ENCODE results near the gene FXR1. TPM values are rescaled to one million over a fixed set of nuclear protein-coding genes. Genes with fewer than 3 reads are reported as not detected.
"Not testable (repeated sequence)": the region's sequence is repeated elsewhere in the genome, so short reads cannot be mapped to it uniquely, and the experiment has no call there.

Gene FXR1
- total RNA-seq, 1 experiment from 2014 or later: 219 TPM

DNA sequence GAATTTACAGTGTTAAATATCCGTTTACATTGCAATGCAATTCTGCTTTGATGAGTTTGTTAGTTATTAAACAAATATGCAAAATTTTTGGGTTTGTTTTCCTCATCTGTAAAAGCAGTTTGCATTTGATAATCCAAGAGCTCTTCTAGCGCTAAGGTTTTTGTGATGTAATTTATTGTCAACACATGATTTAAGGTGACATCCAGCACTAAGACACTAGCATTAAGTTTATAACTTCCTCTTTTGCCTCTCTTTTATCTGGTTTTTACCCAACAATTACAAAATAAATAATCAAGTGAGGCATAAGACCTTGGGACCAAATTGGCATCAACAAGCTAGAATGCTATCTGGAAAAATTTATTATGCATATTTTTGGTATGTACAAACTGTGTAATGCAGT is 78.0 kb downstream of the FXR1 start:
- H3K9me3 ChIP-seq (ENCODE audit: low read depth, low read length, poor library complexity, severe bottlenecking): no peaks in the 10 kb centered on the region
- no peak overlapping the region for H3K27ac ChIP-seq (ENCODE audit: low read depth, low read length, poor library complexity, severe bottlenecking)
- H3K4me3 ChIP-seq (ENCODE audit: low read depth, low read length, poor library complexity, severe bottlenecking): peak overlapping the region; percentile 69
- H3K4me1 ChIP-seq (ENCODE audit: insufficient read depth, low read length, poor library complexity, severe bottlenecking): peaks cover 3% of the 10 kb centered on the region
- peaks cover 30% of the 10 kb centered on the region for H3K27me3 ChIP-seq (replicated peaks; ENCODE audit: insufficient read depth, low read depth, low read length, poor library complexity)
- ChIA-PET CTCF (no interaction called here), POLR2A (ENCODE audit: low non-redundant PET) (no interaction called here)
- H3K36me3 ChIP-seq (ENCODE audit: insufficient read depth, low read length, poor library complexity, severe bottlenecking): peaks cover 6% of the 10 kb centered on the region
- no peak for TF ChIP-seq EZH2 (IDR thresholded peaks at IDR 0.05; ENCODE audit: borderline replicate concordance, low read depth, low read length, poor library complexity, severe bottlenecking)
- TF ChIP-seq, protein P1, sequence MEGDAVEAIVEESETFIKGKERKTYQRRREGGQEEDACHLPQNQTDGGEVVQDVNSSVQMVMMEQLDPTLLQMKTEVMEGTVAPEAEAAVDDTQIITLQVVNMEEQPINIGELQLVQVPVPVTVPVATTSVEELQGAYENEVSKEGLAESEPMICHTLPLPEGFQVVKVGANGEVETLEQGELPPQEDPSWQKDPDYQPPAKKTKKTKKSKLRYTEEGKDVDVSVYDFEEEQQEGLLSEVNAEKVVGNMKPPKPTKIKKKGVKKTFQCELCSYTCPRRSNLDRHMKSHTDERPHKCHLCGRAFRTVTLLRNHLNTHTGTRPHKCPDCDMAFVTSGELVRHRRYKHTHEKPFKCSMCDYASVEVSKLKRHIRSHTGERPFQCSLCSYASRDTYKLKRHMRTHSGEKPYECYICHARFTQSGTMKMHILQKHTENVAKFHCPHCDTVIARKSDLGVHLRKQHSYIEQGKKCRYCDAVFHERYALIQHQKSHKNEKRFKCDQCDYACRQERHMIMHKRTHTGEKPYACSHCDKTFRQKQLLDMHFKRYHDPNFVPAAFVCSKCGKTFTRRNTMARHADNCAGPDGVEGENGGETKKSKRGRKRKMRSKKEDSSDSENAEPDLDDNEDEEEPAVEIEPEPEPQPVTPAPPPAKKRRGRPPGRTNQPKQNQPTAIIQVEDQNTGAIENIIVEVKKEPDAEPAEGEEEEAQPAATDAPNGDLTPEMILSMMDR (conservative IDR thresholded peaks at IDR 0.05; ENCODE audit: low read depth, low read length): no peak
- no peak for DNase-seq (ENCODE audit: low spot score)
- no TSS peak for BruUV-seq (replicated peaks)
- intact Hi-C loops (cut with micrococcal nuclease; ENCODE audit: unreplicated experiment): no loop called here

- POLR2A ChIA-PET (ENCODE audit: low non-redundant PET): no interaction called here
- no peak for DNase-seq (ENCODE audit: low spot score)
- Histone ChIP-seq H3K27me3 (replicated peaks; ENCODE audit: insufficient read depth, low read depth, low read length, poor library complexity) (peaks cover 40% of the 10 kb centered on the region), H3K4me3 (ENCODE audit: low read depth, low read length, poor library complexity, severe bottlenecking) (no peak overlapping the region), H3K27ac (ENCODE audit: low read depth, low read length, poor library complexity, severe bottlenecking) (no peak overlapping the region), H3K36me3 (ENCODE audit: insufficient read depth, low read length, poor library complexity, severe bottlenecking) (no peaks in the 10 kb centered on the region), H3K9me3 (ENCODE audit: low read depth, low read length, poor library complexity, severe bottlenecking) (no peaks in the 10 kb centered on the region), H3K4me1 (ENCODE audit: insufficient read depth, low read length, poor library complexity, severe bottlenecking) (no peaks in the 10 kb centered on the region)
- intact Hi-C loops (cut with micrococcal nuclease; ENCODE audit: unreplicated experiment): no loop called here
- CTCF ChIA-PET: no interaction called here
- BruUV-seq (replicated peaks): no TSS peak
- TF ChIP-seq EZH2 (IDR thresholded peaks at IDR 0.05; ENCODE audit: borderline replicate concordance, low read depth, low read length, poor library complexity, severe bottlenecking): no peak
- TF ChIP-seq, protein P1 (conservative IDR thresholded peaks at IDR 0.05; ENCODE audit: low read depth, low read length): no peak
Measured at GRCh38 chr3:180996415-180996932, 84.0 kb downstream of the FXR1 start.

DNA sequence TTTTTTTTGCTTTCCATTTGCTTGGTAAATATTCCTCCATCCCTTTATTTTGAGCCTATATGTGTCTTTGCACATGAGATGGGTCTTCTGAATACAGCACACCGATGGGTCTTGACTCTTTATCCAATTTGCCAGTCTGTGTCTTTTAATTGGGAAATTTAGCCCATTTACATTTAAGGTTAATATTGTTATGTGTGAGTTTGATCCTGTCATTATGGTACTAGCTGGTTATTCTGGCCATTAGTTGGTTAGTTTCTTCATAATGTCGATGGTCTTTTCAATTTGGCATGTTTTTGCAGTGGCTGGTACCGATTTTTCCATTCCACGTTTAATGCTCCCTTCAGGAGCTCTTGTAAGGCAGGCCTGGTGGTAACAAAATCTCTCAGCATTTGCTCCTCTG is 89.9 kb downstream of the FXR1 start:
- H3K27ac ChIP-seq (ENCODE audit: low read depth, low read length, poor library complexity, severe bottlenecking); H3K36me3 ChIP-seq (ENCODE audit: insufficient read depth, low read length, poor library complexity, severe bottlenecking); H3K4me3 ChIP-seq (ENCODE audit: low read depth, low read length, poor library complexity, severe bottlenecking); H3K27me3 ChIP-seq (replicated peaks; ENCODE audit: insufficient read depth, low read depth, low read length, poor library complexity); DNase-seq (ENCODE audit: low spot score); H3K4me1 ChIP-seq (ENCODE audit: insufficient read depth, low read length, poor library complexity, severe bottlenecking); intact Hi-C loops (cut with micrococcal nuclease; ENCODE audit: unreplicated experiment); H3K9me3 ChIP-seq (ENCODE audit: low read depth, low read length, poor library complexity, severe bottlenecking); CTCF ChIA-PET; BruUV-seq (replicated peaks); POLR2A ChIA-PET (ENCODE audit: low non-redundant PET): not testable (repeated sequence)

- H3K4me3 ChIP-seq (ENCODE audit: low read depth, low read length, poor library complexity, severe bottlenecking); H3K27me3 ChIP-seq (replicated peaks; ENCODE audit: insufficient read depth, low read depth, low read length, poor library complexity); H3K36me3 ChIP-seq (ENCODE audit: insufficient read depth, low read length, poor library complexity, severe bottlenecking); BruUV-seq (replicated peaks); POLR2A ChIA-PET (ENCODE audit: low non-redundant PET); intact Hi-C loops (cut with micrococcal nuclease; ENCODE audit: unreplicated experiment); H3K9me3 ChIP-seq (ENCODE audit: low read depth, low read length, poor library complexity, severe bottlenecking); DNase-seq (ENCODE audit: low spot score); CTCF ChIA-PET; H3K27ac ChIP-seq (ENCODE audit: low read depth, low read length, poor library complexity, severe bottlenecking); H3K4me1 ChIP-seq (ENCODE audit: insufficient read depth, low read length, poor library complexity, severe bottlenecking): not testable (repeated sequence)
Measured at GRCh38 chr3:181003469-181003868, 91.0 kb downstream of the FXR1 start.

Data from A673 (cell line).